Measurements from ENCODE around the gene RTTN. TPM values are rescaled to one million over a fixed set of nuclear protein-coding genes. Genes with fewer than 3 reads are reported as not detected.
A peak's percentile ranks its signal among the peaks of the same experiment; 100 is the strongest.
"Not testable (repeated sequence)": the region's sequence is repeated elsewhere in the genome, so short reads cannot be mapped to it uniquely, and the experiment has no call there.

The RTTN gene
- 12.2 TPM for total RNA-seq
- long read RNA-seq, partial matches to known transcripts = 2 of 2 reads
- long read RNA-seq, other reads (novel, unspliced or antisense) = 0 of 2 reads

DNA sequence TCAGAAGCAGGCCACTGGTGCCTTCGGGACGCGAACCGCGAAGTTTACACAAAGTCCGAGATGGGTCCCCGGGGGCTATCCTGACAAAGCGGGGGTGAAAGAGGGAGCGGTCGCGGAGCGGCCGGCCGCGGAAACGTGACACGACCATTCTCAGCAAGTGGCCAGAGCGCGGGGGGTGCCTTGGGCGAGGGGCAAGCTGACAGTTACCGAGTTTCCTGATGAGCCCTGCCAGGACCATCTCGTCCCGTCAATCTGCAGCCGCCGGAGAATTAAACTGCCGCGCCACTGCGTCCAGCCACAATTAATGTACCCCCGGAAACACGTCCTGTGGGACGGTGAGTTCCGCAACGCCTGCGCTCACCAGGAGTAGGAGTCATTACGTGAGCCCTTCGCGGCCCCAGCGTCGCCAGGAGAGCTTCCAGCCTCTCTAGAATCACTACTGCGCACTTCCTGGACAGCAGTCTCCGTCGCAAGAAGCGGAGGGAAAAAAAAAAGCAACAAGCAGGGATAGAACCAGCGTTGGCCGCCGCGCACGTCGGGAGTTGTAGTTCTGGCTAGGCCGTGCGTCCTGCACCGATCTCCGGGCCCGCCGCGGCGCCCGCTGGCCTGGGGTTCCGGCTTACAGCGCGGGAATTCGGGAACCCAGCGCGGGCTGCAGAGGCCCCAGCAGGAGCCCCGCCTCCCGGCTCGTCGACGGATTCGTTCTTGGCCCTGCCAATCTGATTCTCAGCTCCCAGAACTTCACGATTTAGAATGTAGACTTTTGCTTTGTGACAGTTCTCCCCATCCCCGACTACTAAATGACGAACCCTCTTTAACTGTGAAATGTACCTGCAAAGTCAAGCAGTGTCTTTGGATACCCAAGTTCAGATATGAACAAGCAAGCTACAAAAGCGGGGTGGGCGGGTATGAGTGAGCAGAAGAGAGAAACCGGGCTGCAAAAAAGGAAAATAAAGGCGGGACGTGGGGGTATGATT lies at the start of gene RTTN:
RTTN (minus strand) TSS at position 267 of the 977 bp plus-strand sequence; CDS start at position 238, 29 bp downstream.
- peak; percentile 94 for DNase-seq (ENCODE audit: low spot score)
- intact Hi-C loops (cut with DNase I) = loop anchor here (2.0 kb wide), 1 partner anchor 83 kb away; the partner anchor contains the start of gene SOCS6

GRCh38 chr18:70250781-70251180 lies 45.3 kb upstream of the RTTN start:
- DNase-seq (ENCODE audit: low spot score) = no peak
- intact Hi-C loops (cut with DNase I) = no loop called here

DNA sequence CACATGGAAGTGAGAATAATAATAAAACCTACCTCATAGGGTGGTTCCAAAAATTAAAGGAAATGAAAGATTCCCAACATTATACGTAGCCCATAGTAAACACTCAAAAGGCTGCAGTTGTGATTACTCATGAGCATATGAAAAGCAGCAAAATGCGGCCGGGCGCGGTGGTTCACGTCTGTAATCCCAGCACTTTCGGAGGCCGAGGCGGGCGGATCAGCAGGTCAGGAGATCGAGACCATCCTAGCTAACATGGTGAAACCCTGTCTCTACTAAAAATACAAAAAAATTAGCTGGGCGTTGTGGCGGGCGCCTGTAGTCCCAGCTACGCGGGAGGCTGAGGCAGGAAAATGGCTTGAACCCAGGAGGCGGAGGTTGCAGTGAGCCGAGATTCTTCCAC lies 44.4 kb upstream of the RTTN start:
- intact Hi-C loops (cut with DNase I); DNase-seq (ENCODE audit: low spot score): not testable (repeated sequence)

DNA sequence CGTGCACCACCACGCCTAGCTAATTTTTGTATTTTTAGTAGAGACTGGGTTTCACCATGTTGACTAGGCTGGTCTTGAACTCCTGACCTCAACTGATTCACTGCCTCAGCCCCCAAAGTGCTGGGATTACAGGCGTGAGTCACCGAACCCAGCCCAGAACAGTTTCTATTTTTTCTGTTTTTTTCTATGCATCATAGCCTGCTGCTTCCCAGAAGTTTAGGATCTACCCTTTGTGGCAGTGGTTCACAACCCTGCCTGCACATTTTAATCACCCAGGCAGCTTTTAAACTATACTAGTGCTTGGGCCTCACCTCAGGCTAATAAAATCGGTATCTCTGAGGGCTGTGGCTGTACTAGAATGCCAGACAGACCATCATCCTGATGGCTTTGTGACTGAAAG lies 43.6 kb upstream of the RTTN start:
- DNase-seq (ENCODE audit: low spot score) = no peak
- intact Hi-C loops (cut with DNase I) = no loop called here

DNA sequence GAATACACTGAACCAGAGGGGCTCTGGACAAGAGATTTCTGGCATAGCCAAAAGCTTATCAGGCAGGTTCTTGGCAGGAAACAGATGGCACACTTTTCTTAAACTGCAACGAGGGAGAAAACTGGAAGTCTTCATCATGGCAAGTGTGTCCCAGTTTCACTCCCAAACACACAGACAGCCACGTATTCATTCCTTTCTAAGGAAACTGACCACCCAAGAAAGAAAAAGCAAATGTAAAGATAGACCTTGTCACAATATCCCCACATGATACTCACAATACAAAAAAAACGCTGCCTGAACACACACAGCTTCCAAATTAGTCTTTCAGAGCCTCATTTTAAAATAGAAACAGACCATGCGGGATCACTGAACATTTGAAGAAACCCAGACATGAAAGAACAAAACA lies 40.6 kb upstream of the RTTN start:
- intact Hi-C loops (cut with DNase I) = no loop called here
- DNase-seq (ENCODE audit: low spot score) = no peak

- DNase-seq (ENCODE audit: low spot score) = no peak
- intact Hi-C loops (cut with DNase I) = no loop called here
These were observed 37.8 kb upstream of the RTTN start for GRCh38 chr18:70243131-70243929.

DNA sequence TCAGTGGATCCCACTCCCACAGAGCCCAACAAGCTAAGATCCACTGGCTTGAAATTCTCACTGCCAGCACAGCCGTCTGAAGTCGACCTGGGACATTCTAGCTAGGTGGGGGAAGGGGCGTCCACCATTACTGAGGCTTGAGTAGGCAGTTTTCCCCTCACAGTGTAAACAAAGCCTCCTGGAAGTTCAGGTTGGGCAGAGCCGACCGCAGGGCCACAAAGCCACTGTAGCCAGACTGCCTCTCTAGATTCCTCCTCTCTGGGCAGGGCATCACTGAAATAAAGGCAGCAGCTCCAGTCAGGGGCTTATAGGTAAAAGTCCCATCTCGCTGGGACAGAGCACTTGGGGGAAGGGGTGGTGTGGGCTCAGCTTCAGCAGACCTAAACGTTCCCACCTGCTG lies 31.4 kb upstream of the RTTN start:
- DNase-seq (ENCODE audit: low spot score); intact Hi-C loops (cut with DNase I): not testable (repeated sequence)

GRCh38 chr18:70235478-70235877 lies 30.0 kb upstream of the RTTN start:
- intact Hi-C loops (cut with DNase I) = no loop called here
- DNase-seq (ENCODE audit: low spot score) = no peak

GRCh38 chr18:70234667-70235459 lies 29.4 kb upstream of the RTTN start:
- intact Hi-C loops (cut with DNase I) = no loop called here
- no peak for DNase-seq (ENCODE audit: low spot score)

GRCh38 chr18:70233974-70234373 lies 28.5 kb upstream of the RTTN start:
- no peak for DNase-seq (ENCODE audit: low spot score)
- intact Hi-C loops (cut with DNase I) = no loop called here

DNA sequence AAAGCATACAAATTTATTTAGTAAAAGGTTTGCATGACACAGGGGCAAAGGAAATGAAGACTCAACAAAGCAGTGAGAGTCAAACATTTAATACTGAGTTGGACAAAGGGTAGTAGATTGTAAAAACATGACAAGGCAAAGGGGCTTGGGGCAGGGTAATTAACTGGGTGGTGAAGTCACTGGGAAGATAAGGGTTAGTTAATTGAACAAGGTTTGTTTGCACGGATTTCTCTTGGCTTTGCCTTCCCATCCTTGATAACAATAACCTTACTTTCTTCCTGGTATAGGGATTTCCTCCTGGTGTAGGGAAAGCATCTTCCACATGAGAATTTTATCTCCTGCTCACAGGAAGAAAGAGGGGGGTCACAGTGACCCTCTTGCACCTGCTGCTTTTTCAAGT lies 26.8 kb upstream of the RTTN start:
- DNase-seq (ENCODE audit: low spot score) = no peak
- intact Hi-C loops (cut with DNase I) = no loop called here

GRCh38 chr18:70229639-70230038 lies 24.2 kb upstream of the RTTN start:
- DNase-seq (ENCODE audit: low spot score) = no peak
- intact Hi-C loops (cut with DNase I) = no loop called here

GRCh38 chr18:70228536-70228935 lies 23.0 kb upstream of the RTTN start:
- intact Hi-C loops (cut with DNase I) = no loop called here

DNA sequence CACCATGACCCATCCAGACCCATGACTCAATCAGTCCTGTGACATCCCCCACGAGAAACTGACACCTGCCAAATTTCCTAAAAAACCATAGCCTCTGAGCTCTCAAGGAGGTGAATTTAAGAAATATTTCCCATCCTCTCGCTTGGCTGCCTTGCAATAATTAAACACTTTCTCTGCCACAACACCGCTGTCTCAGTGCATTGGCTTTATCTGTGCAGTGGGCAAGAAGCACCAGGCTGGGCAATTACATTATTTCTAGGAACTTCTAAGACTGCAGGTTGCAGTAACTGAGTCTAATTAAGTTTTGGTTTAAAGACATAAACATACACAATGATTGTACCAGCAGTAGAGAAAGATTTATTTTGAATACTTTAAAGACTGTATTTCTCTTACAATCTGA lies 22.0 kb upstream of the RTTN start:
- intact Hi-C loops (cut with DNase I) = no loop called here
- DNase-seq (ENCODE audit: low spot score) = no peak

More at GRCh38 chr18:70228536-70228935, 23.0 kb upstream of the RTTN start:
- no peak for DNase-seq (ENCODE audit: low spot score)

- no peak for DNase-seq (ENCODE audit: low spot score)
- intact Hi-C loops (cut with DNase I) = no loop called here
These were observed 16.4 kb upstream of the RTTN start for GRCh38 chr18:70221915-70222278.

- intact Hi-C loops (cut with DNase I) = no loop called here
- DNase-seq (ENCODE audit: low spot score) = no peak
These were observed 15.8 kb upstream of the RTTN start for GRCh38 chr18:70221156-70221914.

DNA sequence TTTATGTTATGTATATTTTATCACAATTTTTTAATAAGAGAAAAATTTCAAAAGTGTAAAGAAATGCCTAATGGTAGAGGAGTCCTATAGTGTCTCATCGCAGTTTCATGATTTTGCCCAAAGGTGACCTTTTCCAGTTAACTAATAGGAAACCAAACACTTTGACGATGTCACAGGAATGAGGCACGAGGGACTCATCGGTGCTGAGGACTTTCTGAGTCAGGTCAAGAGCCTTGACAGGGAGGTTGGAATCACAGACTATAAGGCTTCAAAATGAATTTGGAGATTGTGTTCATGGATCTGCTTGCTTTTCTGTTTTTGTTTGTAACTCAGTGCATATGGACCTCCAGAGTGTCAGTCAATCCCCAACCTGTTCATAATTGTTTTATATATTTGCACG lies 15.1 kb upstream of the RTTN start:
- intact Hi-C loops (cut with DNase I) = no loop called here

DNA sequence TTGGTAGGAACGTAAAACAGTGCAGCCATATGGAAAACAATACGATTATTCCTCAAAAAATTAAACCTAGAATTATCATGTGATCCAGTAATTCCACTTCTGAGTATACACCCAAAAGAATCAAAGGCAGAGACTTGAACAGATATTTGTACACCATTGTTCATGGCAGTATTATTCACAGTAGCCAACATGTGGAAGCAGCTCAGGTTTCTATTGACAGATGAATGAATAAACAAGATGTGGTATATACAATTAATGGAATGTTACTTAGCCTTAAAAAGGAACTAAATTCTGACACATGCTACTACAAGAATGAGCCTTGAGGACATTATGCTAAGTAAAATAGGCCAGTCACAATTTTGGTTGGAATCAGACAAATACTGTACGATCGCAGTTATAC lies 14.2 kb upstream of the RTTN start:
- intact Hi-C loops (cut with DNase I) = no loop called here
- no peak for DNase-seq (ENCODE audit: low spot score)

More for the DNA sequence above, 15.1 kb upstream of the RTTN start:
- DNase-seq (ENCODE audit: low spot score) = no peak

GRCh38 chr18:70216788-70217187 lies 11.3 kb upstream of the RTTN start:
- DNase-seq (ENCODE audit: low spot score) = no peak
- intact Hi-C loops (cut with DNase I) = no loop called here

Measured in cardiac septum (tissue), 1 donor.